Muscle of arm (tissue), 12 donors: ENCODE results near the gene RAD51B. TPM values are rescaled to one million over a fixed set of nuclear protein-coding genes. Genes with fewer than 3 reads are reported as not detected.

Source experiments
- DNase-seq: peaks from one replicate; pipeline ENCODE4 v3.0.0-alpha.2; 2013
- polyA plus RNA-seq, 12 donors: library from polyadenylated mRNA; unstranded; fragments of 120-200 nt; gene quantifications; one replicate each; pipeline ENCODE4 v1.2.1, GENCODE V29; 2013; ENCODE audit not compliant: insufficient read length in 12 of 12

RAD51B gene
- polyA plus RNA-seq, 12 donors: 6.3 to 13.1 (median 9.7) TPM; not detected in 2

- DNase-seq: no peak
Observed at GRCh38 chr14:68568907-68569897, 749.6 kb downstream of the RAD51B start.

- DNase-seq: no peak
Observed at GRCh38 chr14:68569970-68570409, 750.4 kb downstream of the RAD51B start.

DNA sequence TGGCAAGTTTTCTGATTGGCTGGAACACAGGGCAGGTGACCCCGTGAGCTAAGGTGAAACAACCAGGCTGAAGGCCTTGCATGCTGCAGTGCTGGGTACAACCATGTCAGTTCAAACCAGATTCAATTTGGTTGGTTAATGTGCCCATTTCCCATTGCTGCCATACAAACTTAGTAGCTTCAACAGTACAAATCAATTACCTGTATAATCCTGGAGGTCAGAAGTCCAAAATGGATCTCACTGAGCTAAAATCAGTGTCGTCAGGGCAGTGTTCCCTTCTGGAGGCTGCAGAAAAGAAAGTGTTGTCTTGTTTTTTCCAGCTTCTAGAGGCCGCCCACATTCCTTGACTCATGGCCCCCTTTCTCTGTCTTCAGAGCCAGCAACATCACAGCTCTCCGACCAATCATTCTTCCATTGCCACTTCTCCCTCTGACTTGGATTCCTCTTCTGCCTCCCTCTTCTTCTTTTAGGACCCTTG lies 751.6 kb downstream of the RAD51B start:
- no peak for DNase-seq

GRCh38 chr14:68571928-68572525 lies 752.4 kb downstream of the RAD51B start:
- DNase-seq: no peak

DNA sequence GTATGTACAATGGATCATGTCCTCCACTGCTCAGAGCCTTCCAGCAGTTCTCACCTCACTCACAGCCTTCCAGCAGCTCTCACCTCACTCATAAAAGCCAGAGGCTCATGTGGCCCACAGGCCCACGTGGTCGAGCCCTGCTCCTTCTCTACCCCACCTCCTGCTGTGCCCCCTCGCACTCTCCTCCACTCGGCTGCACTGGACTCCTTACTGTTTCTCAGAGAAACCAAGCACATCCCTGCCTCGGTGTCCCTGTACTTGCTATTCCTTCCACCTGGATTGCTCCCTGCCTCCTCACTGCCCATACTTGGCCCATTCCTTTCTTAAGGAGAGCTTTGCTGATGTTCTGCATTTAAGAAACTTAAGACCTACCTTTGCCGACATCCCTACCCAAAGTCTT lies 753.5 kb downstream of the RAD51B start:
- DNase-seq: no peak

DNA sequence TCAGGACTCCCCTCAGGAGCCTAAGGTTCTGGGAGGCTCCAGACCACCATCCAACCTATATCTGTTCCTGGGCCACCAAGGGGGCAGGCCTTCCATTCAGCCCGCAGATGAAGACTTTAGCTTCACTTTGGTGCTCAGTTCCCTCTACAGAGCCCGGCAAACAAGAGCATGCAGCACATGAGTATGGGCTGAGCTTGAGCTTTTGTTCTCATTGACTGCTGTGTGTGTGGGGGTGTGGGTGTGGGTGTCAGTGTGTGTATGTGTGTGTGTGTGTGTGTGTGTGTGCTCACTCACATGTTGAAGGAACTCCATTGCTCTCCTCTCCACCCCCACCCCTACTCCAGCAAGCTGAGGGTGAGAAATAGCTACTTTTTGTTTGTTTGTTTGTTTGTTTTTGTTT lies 754.1 kb downstream of the RAD51B start:
- no peak for DNase-seq

DNA sequence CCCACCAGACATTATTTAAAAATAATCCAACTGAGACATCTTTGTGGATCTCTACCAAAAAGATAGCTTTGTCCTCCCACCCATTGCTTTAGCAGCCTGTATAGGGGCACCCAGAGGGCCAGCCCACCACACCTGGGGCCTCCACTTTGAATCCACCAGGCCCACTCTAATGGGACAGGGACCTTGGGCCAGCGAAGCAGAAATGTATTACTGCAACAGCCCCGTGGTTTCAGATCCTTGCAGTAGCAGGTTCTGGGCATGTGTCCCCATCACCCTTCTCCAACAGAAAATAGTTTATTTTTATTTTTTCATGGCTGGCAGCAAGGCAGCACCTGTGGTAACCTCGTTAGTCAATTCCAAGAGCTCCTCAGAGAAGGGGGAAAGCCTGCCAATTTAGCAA lies 754.9 kb downstream of the RAD51B start:
- DNase-seq: no peak

GRCh38 chr14:68574906-68575305 lies 755.3 kb downstream of the RAD51B start:
- DNase-seq: no peak

DNA sequence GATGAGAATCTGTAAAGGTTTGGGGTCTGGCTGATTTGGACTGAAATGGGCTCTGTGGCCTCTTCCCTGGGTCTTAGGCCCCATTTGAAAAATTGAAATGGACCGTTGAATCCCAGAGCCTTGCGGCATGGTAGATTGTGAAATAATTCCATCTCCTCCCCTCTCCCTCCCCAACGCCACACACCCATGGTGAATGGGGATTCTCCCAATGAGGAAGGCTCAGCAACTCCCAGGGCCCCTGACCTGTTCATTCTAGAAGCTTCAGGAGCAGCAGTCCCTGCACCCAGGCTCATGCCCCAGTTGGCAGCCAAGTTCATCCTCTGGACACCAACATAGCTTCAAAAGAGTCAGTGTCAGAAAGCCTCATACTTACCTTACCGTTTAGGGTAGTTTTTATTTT lies 755.8 kb downstream of the RAD51B start:
- DNase-seq: no peak

- no peak for DNase-seq
Observed at GRCh38 chr14:68576031-68576430, 756.5 kb downstream of the RAD51B start.

GRCh38 chr14:68576496-68577244 lies 757.1 kb downstream of the RAD51B start:
- no peak for DNase-seq

DNA sequence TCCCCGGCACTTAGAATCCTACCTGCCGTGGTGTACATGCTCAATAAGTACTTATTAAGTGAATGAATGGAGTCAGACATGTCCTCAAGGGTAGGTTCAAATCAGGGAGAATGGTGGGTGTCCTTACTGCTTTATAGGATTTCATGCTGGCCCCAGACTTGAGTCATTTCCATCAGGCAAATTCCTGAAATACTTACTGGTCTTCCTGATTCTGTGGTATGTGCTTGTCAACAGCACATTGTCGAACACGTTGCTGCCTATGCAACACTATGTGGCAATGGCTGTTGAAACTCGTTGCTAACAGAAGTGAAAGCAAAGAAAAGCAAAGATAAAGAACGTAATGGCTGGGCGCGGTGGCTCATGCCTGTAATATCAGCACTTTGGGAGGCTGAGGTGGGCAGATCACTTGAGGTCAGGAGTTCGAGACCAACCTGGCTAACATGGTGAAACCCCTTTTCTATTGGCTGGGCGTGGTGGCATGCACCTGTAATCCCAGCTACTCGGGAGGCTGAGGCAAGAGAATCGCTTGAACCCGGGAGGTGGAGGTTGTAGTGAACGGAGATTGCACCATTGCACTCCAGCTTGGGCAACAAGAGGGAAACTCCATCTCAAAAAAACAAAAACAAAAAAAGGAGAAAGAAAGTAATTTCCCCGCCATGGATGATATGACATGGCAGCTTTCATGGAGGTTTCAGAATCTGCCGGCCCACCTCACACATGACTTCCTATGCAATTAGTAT lies 758.4 kb downstream of the RAD51B start:
- DNase-seq: no peak

DNA sequence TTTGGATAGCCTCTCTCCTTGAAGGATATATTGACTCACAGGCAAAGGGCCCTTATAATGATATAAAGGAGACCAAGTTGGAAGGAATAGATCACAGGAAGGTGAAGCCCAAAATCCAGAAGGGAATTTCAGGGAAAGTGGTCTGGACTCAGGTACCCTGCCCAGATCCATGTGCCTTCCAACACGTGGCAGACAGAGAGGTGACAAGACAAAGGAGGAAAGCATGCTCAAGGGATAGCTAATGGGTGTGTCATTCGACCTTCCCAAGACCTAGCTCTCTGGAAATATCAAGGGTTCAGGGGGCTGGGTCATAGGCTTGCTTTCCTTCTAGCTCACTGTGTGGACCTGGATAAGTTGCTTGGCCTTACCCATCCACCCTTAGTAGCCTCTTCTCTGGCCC lies 759.0 kb downstream of the RAD51B start:
- no peak for DNase-seq

- DNase-seq: no peak
Observed at GRCh38 chr14:68580096-68580645, 760.6 kb downstream of the RAD51B start.

GRCh38 chr14:68580671-68581070 lies 761.1 kb downstream of the RAD51B start:
- no peak for DNase-seq

DNA sequence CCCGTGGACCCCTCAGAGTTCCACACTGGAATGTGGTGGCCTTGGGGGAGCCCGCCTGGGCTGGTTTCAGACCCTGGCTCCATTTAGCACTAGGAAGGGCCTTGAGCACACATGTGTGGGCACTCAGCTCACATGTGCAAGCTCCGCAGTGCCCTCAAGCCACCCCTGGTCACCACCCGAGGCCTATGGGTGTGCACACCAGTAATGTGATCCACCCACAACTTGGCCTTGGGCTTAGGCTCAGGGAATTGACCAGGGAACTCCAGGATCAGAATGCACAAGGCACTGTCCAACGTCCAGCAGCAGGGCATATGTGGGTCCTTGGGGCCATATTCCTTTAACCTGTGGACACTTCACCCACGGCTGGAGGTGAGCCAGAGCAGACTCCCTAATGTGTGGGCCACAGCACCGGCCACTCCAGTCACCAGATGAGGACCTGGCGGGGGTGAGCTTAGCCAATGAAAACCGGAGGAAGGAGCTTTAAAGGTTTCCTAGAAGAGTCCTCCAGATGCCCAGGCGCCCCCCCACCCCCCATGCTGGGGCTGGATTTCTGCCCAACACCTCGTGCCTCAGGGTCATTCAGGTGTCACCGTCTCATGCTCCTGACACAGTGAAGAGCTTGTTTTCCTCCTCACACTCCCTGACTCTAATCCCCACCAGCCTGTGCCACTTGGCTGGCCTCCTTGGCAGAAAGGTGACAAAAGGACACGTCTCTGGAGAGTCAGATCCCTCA lies 764.1 kb downstream of the RAD51B start:
- DNase-seq: no peak

DNA sequence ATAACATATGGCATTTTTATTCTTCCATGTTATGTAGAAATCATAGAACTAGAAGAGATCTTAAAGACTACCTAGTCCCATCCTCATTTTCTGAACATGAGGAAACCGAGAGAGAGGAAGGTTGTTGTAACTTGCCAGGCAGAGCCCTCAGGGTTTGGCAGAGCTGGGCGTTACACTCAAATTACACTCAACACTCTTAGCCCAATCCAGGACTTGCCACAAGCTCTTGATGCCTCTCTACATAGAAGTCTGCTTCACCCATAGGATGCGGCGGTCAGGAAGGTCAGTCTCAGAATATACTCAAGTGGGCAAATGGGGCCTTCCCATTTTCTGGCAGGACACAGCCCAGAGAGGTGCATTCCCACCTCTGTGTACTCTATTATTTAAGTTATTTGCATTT lies 765.2 kb downstream of the RAD51B start:
- DNase-seq: no peak

- peak; percentile 89 for DNase-seq
Observed at GRCh38 chr14:68585690-68586089, 766.1 kb downstream of the RAD51B start.

DNA sequence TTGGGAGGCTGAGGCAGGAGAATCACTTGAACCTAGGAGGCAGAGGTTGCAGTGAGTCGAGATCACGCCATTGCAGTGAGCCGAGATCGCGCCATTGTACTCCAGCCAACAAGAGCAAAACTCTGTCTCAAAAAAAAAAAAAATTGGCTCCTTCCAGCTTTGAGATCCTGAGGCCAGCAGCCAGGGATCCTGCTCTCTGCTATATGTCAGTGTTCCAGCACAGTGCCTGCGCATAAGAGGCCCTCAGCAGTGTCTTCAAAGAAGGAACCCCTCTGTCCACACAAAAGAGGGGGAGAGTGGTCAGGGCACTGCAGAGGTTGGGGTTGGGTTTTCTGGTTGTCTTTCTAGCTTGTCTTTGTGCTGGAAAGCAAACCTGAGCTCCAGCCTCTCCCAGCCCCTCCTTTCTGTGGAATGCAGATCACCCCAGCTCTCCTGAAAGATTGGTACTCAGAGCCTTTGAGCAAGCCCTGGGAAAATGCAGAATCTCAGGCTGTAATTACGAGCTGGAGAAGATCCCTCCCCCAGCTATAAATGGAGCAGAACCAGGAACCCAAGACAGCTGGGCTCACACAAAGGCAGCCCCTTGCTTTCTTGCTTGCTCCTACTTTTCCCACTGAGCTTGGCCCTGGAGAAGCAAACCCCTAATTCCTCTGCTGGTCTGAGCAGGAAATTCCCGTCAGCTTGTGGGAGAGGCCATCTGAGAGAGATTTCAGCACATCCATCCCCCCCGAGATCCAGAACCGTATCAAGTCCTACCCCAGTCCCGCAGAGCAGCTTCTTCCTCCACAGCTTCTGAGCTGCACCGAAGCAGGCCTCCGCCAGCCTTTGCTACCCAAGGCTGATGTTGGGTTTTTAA lies 767.5 kb downstream of the RAD51B start:
- no peak for DNase-seq
